Measurements from ENCODE around the gene GAL. TPM values are rescaled to one million over a fixed set of nuclear protein-coding genes. Genes with fewer than 3 reads are reported as not detected.

Gene GAL
- total RNA-seq, 1 donor from 2014 or later, result 0.38 TPM

GRCh38 chr11:68661014-68661413, 23.3 kb upstream of the GAL start:
- H3K27ac Mint-ChIP-seq, result no peak overlapping the region
- peaks cover 16% of the 10 kb centered on the region for H3K27me3 Mint-ChIP-seq (ENCODE audit: low read depth)
- peaks cover 9% of the 10 kb centered on the region for H3K4me1 Mint-ChIP-seq
- TF ChIP-seq, protein P1, sequence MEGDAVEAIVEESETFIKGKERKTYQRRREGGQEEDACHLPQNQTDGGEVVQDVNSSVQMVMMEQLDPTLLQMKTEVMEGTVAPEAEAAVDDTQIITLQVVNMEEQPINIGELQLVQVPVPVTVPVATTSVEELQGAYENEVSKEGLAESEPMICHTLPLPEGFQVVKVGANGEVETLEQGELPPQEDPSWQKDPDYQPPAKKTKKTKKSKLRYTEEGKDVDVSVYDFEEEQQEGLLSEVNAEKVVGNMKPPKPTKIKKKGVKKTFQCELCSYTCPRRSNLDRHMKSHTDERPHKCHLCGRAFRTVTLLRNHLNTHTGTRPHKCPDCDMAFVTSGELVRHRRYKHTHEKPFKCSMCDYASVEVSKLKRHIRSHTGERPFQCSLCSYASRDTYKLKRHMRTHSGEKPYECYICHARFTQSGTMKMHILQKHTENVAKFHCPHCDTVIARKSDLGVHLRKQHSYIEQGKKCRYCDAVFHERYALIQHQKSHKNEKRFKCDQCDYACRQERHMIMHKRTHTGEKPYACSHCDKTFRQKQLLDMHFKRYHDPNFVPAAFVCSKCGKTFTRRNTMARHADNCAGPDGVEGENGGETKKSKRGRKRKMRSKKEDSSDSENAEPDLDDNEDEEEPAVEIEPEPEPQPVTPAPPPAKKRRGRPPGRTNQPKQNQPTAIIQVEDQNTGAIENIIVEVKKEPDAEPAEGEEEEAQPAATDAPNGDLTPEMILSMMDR (IDR thresholded peaks at IDR 0.05; ENCODE audit: unreplicated experiment), result no peak
- H3K4me3 Mint-ChIP-seq, result no peak overlapping the region
- no peaks in the 10 kb centered on the region for H3K36me3 Mint-ChIP-seq
- peaks cover 6% of the 10 kb centered on the region for H3K9me3 Mint-ChIP-seq
- no peak for DNase-seq (ENCODE audit: low spot score in 2 of 2, unreplicated experiment in 2 of 2)

DNA sequence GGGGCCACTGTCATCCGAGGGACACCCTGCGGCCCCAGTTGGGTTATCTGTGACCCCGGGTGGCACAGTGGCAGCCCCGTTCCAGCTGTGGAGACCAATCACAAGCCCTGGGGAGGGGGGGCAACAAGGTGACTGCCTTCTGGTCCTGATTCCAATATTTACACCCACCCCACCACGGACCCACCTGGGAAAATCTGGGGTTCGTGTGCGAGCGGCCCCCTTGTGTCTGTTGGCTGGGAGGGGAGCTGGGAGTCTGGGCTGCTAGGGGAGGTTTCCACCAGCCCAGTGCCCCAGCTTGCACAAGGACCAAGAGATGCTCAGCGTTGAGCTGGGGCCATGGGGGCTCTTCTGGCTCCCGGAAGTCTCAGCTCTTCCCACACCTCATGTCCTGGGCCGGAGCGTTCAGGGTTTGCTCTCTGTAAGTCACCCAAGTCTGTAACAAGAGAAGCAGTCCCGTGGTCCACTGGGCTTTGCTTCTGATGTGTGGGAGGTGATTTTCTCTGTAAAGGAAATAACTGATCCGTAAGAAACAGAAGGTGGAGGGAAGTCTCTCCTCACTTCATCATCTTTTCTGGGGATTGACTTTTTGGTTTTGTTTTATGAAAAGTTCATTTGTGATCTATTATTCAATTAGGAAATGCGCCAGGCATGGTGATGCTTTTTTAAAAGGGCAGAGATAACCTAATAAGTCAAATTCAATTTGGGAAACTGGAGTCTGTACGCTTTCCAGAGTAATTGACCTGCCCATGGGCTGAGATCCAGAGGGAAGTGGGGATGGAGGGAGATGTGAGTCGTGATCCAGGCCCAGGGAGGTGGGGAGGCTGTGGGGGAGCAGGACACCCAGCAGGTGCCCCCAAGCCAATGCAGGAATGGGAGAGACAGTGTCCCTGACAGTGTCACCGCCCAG, 22.4 kb upstream of the GAL start:
- H3K4me3 Mint-ChIP-seq, result no peak overlapping the region
- H3K27me3 Mint-ChIP-seq (ENCODE audit: low read depth), result peaks cover 24% of the 10 kb centered on the region
- no peak overlapping the region for H3K27ac Mint-ChIP-seq
- TF ChIP-seq, protein P1 (IDR thresholded peaks at IDR 0.05; ENCODE audit: unreplicated experiment), result no peak
- no peak for DNase-seq (ENCODE audit: low spot score in 2 of 2, unreplicated experiment in 2 of 2)
- peaks cover 6% of the 10 kb centered on the region for H3K9me3 Mint-ChIP-seq
- no peaks in the 10 kb centered on the region for H3K36me3 Mint-ChIP-seq
- H3K4me1 Mint-ChIP-seq, result peaks cover 9% of the 10 kb centered on the region

DNA sequence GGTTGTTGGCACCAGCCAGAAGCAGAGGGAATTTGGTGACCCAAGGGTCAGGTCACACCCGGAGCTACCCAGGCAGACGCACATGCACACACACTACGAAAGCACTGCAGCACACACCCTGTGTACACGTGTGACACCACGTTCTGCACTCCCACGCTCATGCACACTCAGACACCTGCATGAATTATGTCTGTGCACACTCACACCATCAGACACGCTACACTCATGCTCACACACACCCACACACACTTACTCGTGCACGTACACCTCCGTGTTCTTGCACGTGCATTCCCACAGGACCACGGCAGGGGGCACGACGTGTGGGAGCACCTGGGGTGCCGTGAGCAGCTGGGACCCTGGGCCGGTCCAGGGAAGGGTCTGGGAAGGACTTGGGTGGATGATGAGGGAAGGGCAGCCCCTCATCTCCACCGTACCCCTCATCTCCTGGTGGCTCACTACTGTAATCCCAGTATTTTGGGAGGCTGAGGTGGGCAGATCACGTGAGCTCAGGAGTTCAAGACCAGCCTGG, 20.8 kb upstream of the GAL start:
- Mint-ChIP-seq H3K4me3 (no peak overlapping the region), H3K27me3 (ENCODE audit: low read depth) (peaks cover 24% of the 10 kb centered on the region), H3K27ac (no peak overlapping the region), H3K4me1 (peaks cover 8% of the 10 kb centered on the region), H3K36me3 (no peaks in the 10 kb centered on the region), H3K9me3 (peaks cover 6% of the 10 kb centered on the region)
- DNase-seq (ENCODE audit: low spot score in 2 of 2, unreplicated experiment in 2 of 2), result no peak
- TF ChIP-seq, protein P1 (IDR thresholded peaks at IDR 0.05; ENCODE audit: unreplicated experiment), result no peak

- Mint-ChIP-seq H3K4me1 (peaks cover 2% of the 10 kb centered on the region), H3K4me3 (no peak overlapping the region), H3K9me3 (peaks cover 6% of the 10 kb centered on the region), H3K27me3 (ENCODE audit: low read depth) (peaks cover 24% of the 10 kb centered on the region), H3K27ac (no peak overlapping the region), H3K36me3 (no peaks in the 10 kb centered on the region)
- TF ChIP-seq, protein P1 (IDR thresholded peaks at IDR 0.05; ENCODE audit: unreplicated experiment), result no peak
- no peak for DNase-seq (ENCODE audit: low spot score in 2 of 2, unreplicated experiment in 2 of 2)
Observed at GRCh38 chr11:68664141-68664540, 20.2 kb upstream of the GAL start.

DNA sequence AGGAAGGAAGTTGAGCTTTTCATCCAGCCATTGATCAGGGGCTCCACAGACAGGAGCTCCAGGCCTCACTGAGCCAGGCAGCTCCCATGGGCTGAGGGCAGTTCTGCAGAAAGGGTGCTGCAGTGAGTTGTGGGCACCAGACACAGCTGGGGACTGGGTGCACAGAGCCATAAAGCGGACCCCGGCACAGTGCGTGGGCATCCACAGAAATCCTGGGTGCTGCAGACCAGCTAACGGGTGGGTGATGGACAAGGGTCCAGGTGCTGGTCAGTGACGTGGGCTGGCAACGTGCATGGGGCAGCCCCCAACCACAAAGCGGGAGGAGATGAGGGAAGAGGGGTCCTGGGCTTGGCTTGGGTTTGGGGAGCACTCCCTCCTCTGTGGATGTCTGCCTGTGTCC, 19.4 kb upstream of the GAL start:
- H3K4me1 Mint-ChIP-seq, result no peaks in the 10 kb centered on the region
- no peak overlapping the region for H3K4me3 Mint-ChIP-seq
- peaks cover 24% of the 10 kb centered on the region for H3K27me3 Mint-ChIP-seq (ENCODE audit: low read depth)
- no peaks in the 10 kb centered on the region for H3K36me3 Mint-ChIP-seq
- no peak for DNase-seq (ENCODE audit: low spot score in 2 of 2, unreplicated experiment in 2 of 2)
- no peak overlapping the region for H3K27ac Mint-ChIP-seq
- TF ChIP-seq, protein P1 (IDR thresholded peaks at IDR 0.05; ENCODE audit: unreplicated experiment), result no peak
- peaks cover 6% of the 10 kb centered on the region for H3K9me3 Mint-ChIP-seq

Data from mesothelial cell of epicardium (in vitro differentiated cells).